Activated CD8-positive, alpha-beta T cell treated with anti-CD3 and anti-CD28 coated beads for 36 hours (primary cell): ENCODE measurements around the gene TTC33. TPM values are rescaled to one million over a fixed set of nuclear protein-coding genes. Genes with fewer than 3 reads are reported as not detected.

Experiments
- ATAC-seq: fragments of 200-7000 bp; cut with Tn5 transposase; one replicate; pipeline ENCODE4 v1.10.0; 2021; ENCODE audit warnings: mild to moderate bottlenecking, moderate library complexity
- CTCF ChIA-PET: fragments of 350-600 bp; sonication (Branson Sonifier 250); formaldehyde crosslinking; loops from one replicate; lab custom pipeline; 2021; ENCODE audit warnings: antibody characterized with exemption; lab: Charles Lee
- POLR2A ChIA-PET: fragments of 350-600 bp; sonication (Branson Sonifier 250); formaldehyde crosslinking; loops from one replicate; lab custom pipeline; 2021; ENCODE audit warnings: antibody characterized with exemption; lab: Charles Lee
- DNase-seq: peaks from one replicate; pipeline ENCODE4 v3.0.0-alpha.2; 2020
- H3K27ac Mint-ChIP-seq: one replicate; pipeline ENCODE4 v1.8.0; 2021; ENCODE audit warnings: mild to moderate bottlenecking, mixed read lengths
- H3K27me3 Mint-ChIP-seq: one replicate; pipeline ENCODE4 v1.8.0; 2021; ENCODE audit warnings: mixed read lengths
- H3K36me3 Mint-ChIP-seq: one replicate; pipeline ENCODE4 v1.8.0; 2021; ENCODE audit warnings: low read depth, mixed read lengths
- H3K4me1 Mint-ChIP-seq: one replicate; pipeline ENCODE4 v1.8.0; 2021; ENCODE audit warnings: low read depth, mixed read lengths
- H3K4me3 Mint-ChIP-seq: one replicate; pipeline ENCODE4 v1.8.0; 2021; ENCODE audit warnings: mild to moderate bottlenecking, moderate library complexity, mixed read lengths
- H3K9me3 Mint-ChIP-seq: one replicate; pipeline ENCODE4 v1.8.0; 2021; ENCODE audit warnings: mixed read lengths
- CTCF ChIP-seq: fragments of 200-600 bp; IDR thresholded peaks from one replicate; pipeline ENCODE4 v1.8.0; 2022; ENCODE audit warnings: antibody characterized with exemption, mild to moderate bottlenecking
- intact Hi-C: fragments of 100-400 bp; cut with micrococcal nuclease; formaldehyde crosslinking; loops from one replicate; pipeline ENCODE4 v1.10.0; 2022
- total RNA-seq, 2 experiments: library from RNA; stranded (reverse); gene quantifications; one replicate each; pipeline ENCODE4 v1.2.3, GENCODE V29; 2021

The TTC33 gene
- total RNA-seq, 2 experiments from 2014 or later = 21.4 to 21.5 TPM

GRCh38 chr5:40475561-40475960 lies 280.2 kb downstream of the TTC33 start:
- no peaks in the 10 kb centered on the region for H3K27me3 Mint-ChIP-seq
- POLR2A ChIA-PET = interaction anchor here (0.7 to 1.5 kb wide), 2 partner anchors 11 to 453 kb away, joined by 3 to 5 read pairs; no protein-coding TSS in a partner anchor
- peaks cover 31% of the 10 kb centered on the region for H3K4me1 Mint-ChIP-seq

GRCh38 chr5:40474250-40474649 lies 281.5 kb downstream of the TTC33 start:
- DNase-seq = no peak
- intact Hi-C loops = no loop called here
- no peak overlapping the region for H3K4me3 Mint-ChIP-seq
- H3K27ac Mint-ChIP-seq = no peak overlapping the region
- H3K9me3 Mint-ChIP-seq = peaks cover 15% of the 10 kb centered on the region
- POLR2A ChIA-PET = no interaction called here
- H3K36me3 Mint-ChIP-seq = peaks cover 5% of the 10 kb centered on the region
- no peak for TF ChIP-seq CTCF
- H3K4me1 Mint-ChIP-seq = peaks cover 18% of the 10 kb centered on the region
- H3K27me3 Mint-ChIP-seq = no peaks in the 10 kb centered on the region
- CTCF ChIA-PET = interaction anchor here (1.1 to 1.5 kb wide), 4 partner anchors 15 to 45 kb away, joined by 3 to 4 read pairs (median 4); no protein-coding TSS in a partner anchor
- ATAC-seq = no peak

More at GRCh38 chr5:40475561-40475960, 280.2 kb downstream of the TTC33 start:
- Mint-ChIP-seq H3K4me3 (no peak overlapping the region), H3K9me3 (peaks cover 14% of the 10 kb centered on the region), H3K27ac (no peak overlapping the region), H3K36me3 (peaks cover 3% of the 10 kb centered on the region)
- no peak for DNase-seq
- intact Hi-C loops = no loop called here
- CTCF ChIA-PET = interaction anchor here (0.7 to 1.5 kb wide), 4 partner anchors 11 to 46 kb away, joined by 3 to 5 read pairs (median 4); no protein-coding TSS in a partner anchor
- TF ChIP-seq CTCF = no peak
- ATAC-seq = no peak

GRCh38 chr5:40465416-40465815 lies 290.3 kb downstream of the TTC33 start:
- intact Hi-C loops = no loop called here
- ChIA-PET CTCF (interaction anchor here (1.0 to 1.3 kb wide), 4 partner anchors 9 to 99 kb away, joined by 3 to 5 read pairs (median 4); no protein-coding TSS in a partner anchor), POLR2A (no interaction called here)
- no peak for ATAC-seq
- Mint-ChIP-seq H3K9me3 (peaks cover 9% of the 10 kb centered on the region), H3K36me3 (peaks cover 6% of the 10 kb centered on the region), H3K27me3 (no peaks in the 10 kb centered on the region), H3K4me1 (peaks cover 17% of the 10 kb centered on the region), H3K4me3 (no peak overlapping the region), H3K27ac (no peak overlapping the region)
- no peak for DNase-seq
- TF ChIP-seq CTCF = no peak

- no peak overlapping the region for H3K27ac Mint-ChIP-seq
- H3K36me3 Mint-ChIP-seq = peaks cover 9% of the 10 kb centered on the region
- no peak for ATAC-seq
- no peak for DNase-seq
- intact Hi-C loops = no loop called here
- TF ChIP-seq CTCF = no peak
- peaks cover 17% of the 10 kb centered on the region for H3K4me1 Mint-ChIP-seq
- CTCF ChIA-PET = interaction anchor here (0.9 to 1.3 kb wide), 5 partner anchors 8 to 98 kb away, joined by 3 to 5 read pairs (median 3); no protein-coding TSS in a partner anchor
- peaks cover 13% of the 10 kb centered on the region for H3K9me3 Mint-ChIP-seq
- POLR2A ChIA-PET = interaction anchor here (1.2 kb wide), 1 partner anchor 11 kb away, joined by 5 read pairs; no protein-coding TSS in a partner anchor
- H3K4me3 Mint-ChIP-seq = no peak overlapping the region
- H3K27me3 Mint-ChIP-seq = no peaks in the 10 kb centered on the region
Observed at GRCh38 chr5:40464511-40464910, 291.2 kb downstream of the TTC33 start.

Other genes with a start within 250 kb of the TTC33 start
- gene PTGER4, start 76.0 kb downstream of the TTC33 start, total RNA-seq = 10 to 100 TPM; 62.8 to 62.9 TPM
- 10 to 100 TPM; 33.8 to 35.2 TPM for gene PRKAA1, start 42.4 kb upstream of the TTC33 start, total RNA-seq
- gene RPL37, start 79.3 kb upstream of the TTC33 start, total RNA-seq = 1,000 to 10,000 TPM; 1,914 to 1,950 TPM
- gene CARD6, start 85.4 kb upstream of the TTC33 start, total RNA-seq = 1 to 10 TPM; 1.2 to 1.4 TPM
- not detected for gene C7, start 153.5 kb upstream of the TTC33 start, total RNA-seq